Amniotic epithelial cell (primary cell): ENCODE measurements around the gene RPP21.

Experiments
- DNase-seq: peaks from one replicate; pipeline ENCODE4 v3.0.0-alpha.2; 2010; ENCODE audit warnings: low read depth

Gene RPP21

DNA sequence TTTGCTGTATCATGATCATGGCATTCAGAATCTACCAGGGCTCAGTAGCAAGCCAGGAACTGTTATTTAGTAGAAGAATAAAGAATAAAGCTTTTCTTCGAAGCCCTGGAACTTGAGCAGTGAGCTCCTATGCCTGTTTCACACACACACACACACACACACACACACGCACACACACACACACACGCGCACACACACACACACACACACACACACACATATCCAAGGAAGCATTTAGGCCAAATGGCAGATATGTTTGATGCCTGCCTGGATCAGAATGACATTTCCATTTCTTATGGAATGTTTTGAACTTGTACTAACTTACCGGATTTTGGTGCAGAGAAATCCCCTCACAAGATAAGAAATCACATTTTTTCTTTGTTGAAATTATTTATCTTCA is 35.5 kb downstream of the RPP21 start:
- DNase-seq: no peak

GRCh38 chr6:30386166-30386565 is 41.2 kb downstream of the RPP21 start:
- no peak for DNase-seq

GRCh38 chr6:30391240-30391639 is 46.3 kb downstream of the RPP21 start:
- no peak for DNase-seq

DNA sequence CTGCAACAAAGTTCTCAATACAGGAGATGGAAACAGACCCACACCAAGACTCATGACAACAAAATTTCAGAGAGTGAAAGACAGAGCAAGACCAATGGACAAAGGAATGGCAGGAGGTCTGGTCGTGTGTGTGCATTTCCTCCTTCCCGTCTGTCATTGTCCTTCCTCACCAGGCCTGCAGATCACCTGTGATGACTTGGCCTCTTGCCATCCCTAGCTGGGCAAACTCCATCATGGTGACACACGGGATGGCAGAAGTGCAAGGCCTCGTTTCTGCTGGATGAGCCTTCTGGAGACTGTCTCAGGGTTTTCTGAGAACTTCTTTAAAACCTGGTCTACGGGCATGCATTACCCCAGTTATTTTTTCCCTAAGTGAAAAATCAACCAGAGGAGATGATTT is 49.2 kb downstream of the RPP21 start:
- no peak for DNase-seq
